Stimulated activated CD8-positive, alpha-beta memory T cell treated with anti-CD3 and anti-CD28 coated beads, Interleukin-4, amount 100 ng/mL, for 1 hour (primary cell): ENCODE data around the gene ZNF521.
"Not testable (repeated sequence)": the region's sequence is repeated elsewhere in the genome, so short reads cannot be mapped to it uniquely, and the experiment has no call there.

Experiments used
- DNase-seq, 2 donors: peaks; one replicate each; pipeline ENCODE4 v3.0.0-alpha.2; 2020; ENCODE audit warnings: low read depth in 2 of 2, low spot score in 1 of 2

The ZNF521 gene

DNA sequence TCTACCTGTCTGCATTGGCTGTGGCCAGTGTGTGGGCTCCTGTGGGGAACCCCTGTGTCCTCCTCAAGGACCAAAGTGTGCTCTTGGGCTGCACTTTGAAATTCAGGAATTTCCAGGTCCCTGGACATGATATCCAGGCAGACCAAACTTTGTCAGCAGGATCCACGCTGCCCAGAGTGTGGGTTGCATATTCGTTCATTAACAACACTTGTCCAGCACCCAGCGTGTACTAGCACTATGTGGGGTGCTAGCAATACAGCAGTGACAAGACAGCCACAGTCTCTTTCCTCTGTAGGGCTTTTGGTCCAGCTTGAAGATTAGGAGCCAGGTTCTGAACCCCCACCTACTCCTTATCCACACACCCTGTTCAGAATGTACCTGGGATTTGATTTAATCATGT is 304.5 kb downstream of the ZNF521 start:
- no peak for DNase-seq

DNA sequence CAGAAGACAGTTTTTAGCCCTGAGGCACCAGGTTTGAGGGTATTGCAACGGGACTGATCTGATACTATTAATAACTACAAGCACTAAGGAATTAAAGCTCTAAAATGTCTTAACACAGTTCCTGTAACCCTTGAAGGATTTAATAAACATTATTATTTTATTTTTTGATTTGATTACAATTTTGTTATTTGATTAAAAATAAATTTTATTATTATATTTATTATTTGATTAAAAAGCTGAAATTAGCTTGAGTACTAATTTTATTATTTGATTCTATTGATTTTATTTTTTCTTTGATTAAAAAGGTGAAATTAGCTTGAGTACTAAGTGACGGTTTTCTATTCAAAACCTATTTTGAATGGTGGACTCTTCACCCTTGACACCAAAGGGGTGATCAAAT is 307.3 kb downstream of the ZNF521 start:
- no peak for DNase-seq

DNA sequence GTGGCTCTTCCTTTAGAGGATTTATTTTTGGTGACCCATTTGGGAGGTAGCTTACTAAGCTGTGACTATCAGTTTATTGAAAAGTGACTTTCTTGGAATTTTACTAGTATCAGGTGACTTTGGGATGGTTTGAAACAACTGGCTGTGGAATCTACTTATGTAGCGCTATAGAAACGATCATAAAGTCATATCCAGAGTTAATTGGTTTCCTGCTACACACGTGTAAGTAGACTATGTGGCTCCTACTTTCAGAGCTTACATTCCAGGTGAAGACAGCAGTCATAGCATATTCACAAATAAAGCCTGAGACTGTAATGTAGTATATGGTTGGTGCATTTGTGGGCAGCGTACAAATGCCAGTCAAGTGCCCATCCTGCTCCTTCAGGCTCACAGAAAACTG is 308.9 kb downstream of the ZNF521 start:
- DNase-seq = no peak

DNA sequence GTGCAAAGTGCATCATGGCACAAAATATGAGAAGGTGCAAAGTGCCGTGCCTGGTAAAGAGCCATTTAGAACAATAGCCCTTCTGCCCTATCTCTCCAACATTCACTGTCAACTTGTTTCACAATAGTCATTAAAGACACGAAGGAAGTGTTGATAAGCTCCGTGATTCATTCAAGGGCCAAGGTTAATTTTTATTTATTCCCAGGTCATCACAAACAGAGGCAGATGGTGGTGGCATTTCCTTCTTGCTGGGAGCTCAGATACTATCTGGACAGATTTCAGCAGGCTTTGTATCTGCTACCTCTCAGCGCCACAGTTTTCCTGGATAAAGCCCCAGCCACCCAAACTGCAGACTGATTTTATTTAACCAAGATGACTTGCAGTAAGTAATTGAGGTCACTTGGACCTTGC is 309.3 kb downstream of the ZNF521 start:
- DNase-seq = no peak

DNA sequence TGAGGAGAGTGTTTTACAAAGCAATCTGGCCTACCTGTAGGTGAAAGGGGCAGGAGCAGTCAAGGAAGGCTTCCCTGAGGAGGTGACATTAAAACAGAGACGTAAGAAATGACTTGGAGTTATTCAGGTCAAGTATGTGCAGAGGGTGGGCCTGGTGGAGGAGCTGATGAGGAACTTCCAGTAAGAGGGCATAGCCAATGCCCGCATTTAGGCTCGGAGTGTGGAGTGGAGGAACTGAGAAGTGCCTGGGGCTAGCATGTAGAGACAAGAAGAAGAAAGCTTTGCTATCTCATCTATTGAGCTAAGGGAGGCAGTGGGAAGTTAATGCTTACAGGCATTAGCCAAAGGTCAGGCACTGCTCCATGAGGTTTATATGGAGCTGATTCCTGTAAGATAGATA is 312.2 kb downstream of the ZNF521 start:
- DNase-seq = no peak

DNA sequence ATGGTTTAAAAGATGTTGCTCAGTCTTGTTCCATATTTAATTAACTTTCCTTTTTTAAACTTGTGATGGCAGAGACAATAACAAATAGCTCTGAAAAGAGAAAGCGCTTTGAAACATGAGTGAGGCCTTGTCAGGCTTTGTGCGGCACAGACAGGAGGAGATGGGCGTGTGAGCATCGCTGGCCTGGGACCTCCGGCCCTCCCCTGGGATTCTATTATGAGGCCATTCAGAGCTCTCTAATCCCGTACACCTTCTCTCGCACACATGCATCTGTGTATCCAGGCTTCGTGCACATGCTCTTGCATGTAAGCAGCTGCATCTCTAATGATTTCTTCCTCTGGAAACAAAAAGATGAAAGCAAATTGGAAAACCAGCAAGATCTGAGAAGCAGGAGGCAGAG is 313.7 kb downstream of the ZNF521 start:
- DNase-seq = no peak

DNA sequence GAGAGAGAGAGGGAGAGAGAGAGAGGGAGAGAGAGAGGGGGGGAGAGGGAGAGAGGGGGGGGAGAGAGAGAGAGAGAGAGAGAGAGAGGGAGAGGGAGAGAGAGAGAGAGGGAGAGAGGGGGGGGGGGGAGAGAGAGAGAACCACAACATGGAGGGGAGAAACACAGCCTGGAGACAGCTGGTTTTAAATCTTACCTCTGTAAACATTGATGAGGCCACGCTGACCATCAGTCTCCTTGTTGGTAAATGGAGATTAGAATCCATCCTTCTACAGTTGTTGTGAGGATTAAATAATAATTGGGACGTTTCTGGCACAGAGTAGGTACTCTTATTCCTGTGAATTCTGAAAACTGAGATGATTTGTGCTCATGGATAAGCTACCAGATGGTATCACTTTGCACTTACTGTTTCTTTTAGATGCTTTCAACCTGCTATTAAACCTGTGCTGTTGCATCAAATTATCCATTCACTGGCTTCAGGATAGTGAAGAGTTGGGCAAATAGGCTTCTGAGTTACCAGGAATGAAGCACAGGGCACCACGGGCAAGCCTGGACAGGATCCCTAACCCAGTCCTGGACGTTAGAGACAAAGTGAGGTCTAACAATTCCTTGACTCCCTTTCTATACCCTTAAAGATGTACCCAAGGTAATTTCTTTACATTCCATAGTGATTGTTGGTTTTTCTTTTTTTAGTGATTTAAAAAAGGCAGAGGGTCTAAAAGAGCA is 318.1 kb downstream of the ZNF521 start:
- no peak for DNase-seq

DNA sequence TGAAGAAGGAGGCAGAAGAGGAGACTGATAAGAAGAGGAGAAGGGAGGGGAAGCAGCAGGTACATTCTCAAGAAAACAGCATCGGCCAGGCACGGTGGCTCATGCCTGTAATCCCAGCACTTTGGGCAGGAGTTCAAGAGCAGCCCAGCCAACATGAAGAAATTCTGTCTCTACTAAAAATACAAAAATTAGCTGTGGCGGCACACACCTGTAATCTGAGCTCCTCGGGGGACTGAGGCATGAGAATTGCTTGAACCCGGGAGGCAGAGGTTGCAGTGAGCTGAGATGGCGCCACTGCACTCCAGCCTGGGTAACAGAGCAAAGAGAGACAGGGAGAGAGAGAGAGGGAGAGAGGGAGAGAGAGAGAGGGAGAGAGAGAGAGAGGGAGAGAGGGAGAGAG is 318.8 kb downstream of the ZNF521 start:
- DNase-seq = not testable (repeated sequence)

DNA sequence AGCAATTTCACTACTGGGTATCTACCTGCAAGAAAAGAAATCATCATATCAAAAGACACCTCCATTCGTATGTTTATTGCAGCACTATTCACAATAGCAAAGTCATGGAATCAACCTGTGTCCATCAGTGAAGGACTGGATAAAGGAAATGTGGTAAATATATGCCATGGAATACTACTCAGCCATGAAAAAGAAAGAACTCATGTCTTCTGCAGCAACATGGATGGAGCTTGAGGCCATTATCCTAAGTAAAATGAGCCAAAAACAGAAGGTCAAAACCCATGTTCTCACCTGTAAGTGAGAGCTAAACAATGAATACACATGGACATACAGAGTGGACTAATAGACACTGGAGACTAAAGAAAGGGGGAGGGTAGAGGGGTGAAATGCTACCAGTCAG is 322.2 kb downstream of the ZNF521 start:
- DNase-seq = no peak

DNA sequence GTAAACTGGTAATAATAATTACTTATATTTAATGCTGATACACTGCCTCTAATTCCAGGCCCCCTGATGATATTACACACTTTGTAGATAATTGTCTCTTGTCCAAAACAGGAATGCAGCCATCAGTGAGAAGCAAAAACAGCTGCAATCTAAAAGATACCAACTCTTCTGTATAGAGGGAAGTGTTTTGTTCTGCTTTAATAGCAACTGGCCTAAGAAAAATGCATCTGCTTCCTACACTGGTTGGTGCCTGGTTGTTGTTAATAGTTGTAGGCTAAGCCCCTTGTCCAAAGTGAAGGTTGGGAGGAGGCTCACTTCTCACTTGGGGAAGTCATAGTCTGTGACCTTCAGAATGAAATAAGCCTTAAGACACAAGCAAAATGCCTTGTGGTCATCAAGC is 332.0 kb downstream of the ZNF521 start:
- no peak for DNase-seq

DNA sequence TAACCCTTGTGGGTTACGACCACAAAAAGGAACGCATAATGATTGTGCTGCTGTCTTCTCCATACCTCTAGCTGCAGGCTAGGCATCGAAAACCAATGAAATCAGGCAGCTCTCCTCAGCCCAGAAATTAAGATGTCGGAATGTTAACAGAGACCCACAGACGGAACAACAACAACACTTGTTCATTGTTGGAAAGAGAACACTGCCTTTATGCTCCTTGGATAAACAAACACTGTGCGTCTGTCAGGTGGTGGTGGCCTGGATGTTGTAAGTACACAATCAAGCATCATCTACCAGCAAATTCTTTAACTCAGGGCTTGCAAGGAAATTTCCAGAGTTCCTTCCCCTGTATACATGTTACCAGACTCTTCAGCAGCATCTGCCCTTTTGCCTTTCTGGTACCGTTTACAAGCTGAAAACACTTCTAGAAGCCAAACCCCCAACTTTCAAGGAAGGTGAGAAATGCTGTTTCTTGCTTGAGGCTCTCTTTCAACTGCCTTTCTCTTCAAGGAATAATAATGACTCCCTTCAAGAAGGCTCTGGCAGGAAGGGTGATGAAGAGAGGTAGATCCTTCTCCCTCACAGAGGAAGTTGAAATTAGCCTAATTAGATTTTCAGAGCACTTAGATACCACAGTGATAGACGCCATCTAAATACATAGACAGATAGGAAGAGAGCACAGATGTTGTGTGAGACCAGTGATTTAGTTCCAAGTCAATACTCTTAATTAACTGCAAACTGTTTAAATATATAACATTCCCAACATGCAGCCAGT is 332.7 kb downstream of the ZNF521 start:
- DNase-seq = no peak

DNA sequence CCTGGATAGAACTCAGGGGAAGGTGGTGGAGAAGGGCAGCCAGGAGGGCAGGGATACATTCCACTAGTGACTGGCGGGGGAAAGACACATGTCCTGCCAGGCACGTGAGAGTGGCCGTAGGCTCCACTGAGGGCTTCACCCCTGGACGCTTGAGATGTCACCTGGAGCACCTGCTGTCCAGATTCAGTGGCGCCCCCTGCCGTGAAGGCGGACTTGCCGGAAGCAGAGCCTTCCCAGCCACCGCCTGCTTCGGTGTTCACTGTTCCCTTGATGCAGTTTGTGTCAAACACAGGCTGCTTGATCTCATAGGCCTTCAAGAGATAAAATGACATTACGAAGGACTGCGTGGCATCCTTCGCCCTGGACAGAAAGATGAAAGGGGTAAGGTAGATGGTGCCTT is 335.3 kb downstream of the ZNF521 start:
- no peak for DNase-seq

DNA sequence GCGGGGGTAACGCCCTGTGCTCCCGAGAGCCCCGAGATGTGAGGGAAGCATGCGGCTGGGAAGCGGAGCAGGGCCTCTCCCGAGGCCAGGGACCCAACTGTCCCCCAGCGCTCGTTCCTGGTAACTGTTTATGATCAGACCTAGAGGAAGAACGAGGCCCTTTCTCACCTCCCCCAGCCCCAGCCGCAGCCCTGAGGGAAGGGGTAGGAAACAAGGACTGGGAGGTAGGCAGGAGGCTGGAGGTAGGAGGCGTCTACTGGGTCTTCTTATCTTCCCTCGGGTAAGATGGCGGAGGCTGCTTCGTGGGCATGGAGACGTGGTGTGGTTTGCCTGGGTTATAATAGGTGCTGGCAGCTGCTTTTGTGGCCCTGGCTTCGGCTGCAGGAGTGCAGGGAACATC is 335.8 kb downstream of the ZNF521 start:
- DNase-seq = no peak
